HS-27A (cell line): ENCODE measurements around the gene MRM2.

Experiments
- DNase-seq: peaks from one replicate; pipeline ENCODE4 v3.0.0-alpha.2; 2012; ENCODE audit warnings: low read depth, missing footprints

The MRM2 gene

GRCh38 chr7:2266911-2267310 lies 24.9 kb upstream of the MRM2 start:
- no peak for DNase-seq

GRCh38 chr7:2264158-2264557 lies 22.2 kb upstream of the MRM2 start:
- DNase-seq, result no peak

- no peak for DNase-seq
Measured at GRCh38 chr7:2263176-2263575, 21.2 kb upstream of the MRM2 start.

- no peak for DNase-seq
Measured at GRCh38 chr7:2261611-2262010, 19.6 kb upstream of the MRM2 start.

GRCh38 chr7:2260820-2261219 lies 18.8 kb upstream of the MRM2 start:
- no peak for DNase-seq

- no peak for DNase-seq
Measured at GRCh38 chr7:2259480-2259879, 17.5 kb upstream of the MRM2 start.

GRCh38 chr7:2258661-2259365 lies 16.8 kb upstream of the MRM2 start:
- no peak for DNase-seq

GRCh38 chr7:2257651-2258050 lies 15.6 kb upstream of the MRM2 start:
- no peak for DNase-seq

GRCh38 chr7:2257046-2257551 lies 15.1 kb upstream of the MRM2 start:
- DNase-seq, result no peak

- DNase-seq, result no peak
Measured at GRCh38 chr7:2256306-2257045, 14.5 kb upstream of the MRM2 start.

- DNase-seq, result no peak
Measured at GRCh38 chr7:2255145-2256139, 13.4 kb upstream of the MRM2 start.

GRCh38 chr7:2254429-2255144 lies 12.6 kb upstream of the MRM2 start:
- DNase-seq, result no peak

- no peak for DNase-seq
Measured at GRCh38 chr7:2253525-2254244, 11.7 kb upstream of the MRM2 start.

- no peak for DNase-seq
Measured at GRCh38 chr7:2253021-2253420, 11.0 kb upstream of the MRM2 start.

- no peak for DNase-seq
Measured at GRCh38 chr7:2251841-2252771, 10.1 kb upstream of the MRM2 start.

GRCh38 chr7:2251381-2251780 lies 9.4 kb upstream of the MRM2 start:
- no peak for DNase-seq

GRCh38 chr7:2249744-2250323 lies 7.8 kb upstream of the MRM2 start:
- no peak for DNase-seq

GRCh38 chr7:2248984-2249694 lies 7.1 kb upstream of the MRM2 start:
- peak; percentile 70 for DNase-seq
